ENCODE measurements around the gene CAPN13.
"Not testable (repeated sequence)": the region's sequence is repeated elsewhere in the genome, so short reads cannot be mapped to it uniquely, and the experiment has no call there.

Gene CAPN13

DNA sequence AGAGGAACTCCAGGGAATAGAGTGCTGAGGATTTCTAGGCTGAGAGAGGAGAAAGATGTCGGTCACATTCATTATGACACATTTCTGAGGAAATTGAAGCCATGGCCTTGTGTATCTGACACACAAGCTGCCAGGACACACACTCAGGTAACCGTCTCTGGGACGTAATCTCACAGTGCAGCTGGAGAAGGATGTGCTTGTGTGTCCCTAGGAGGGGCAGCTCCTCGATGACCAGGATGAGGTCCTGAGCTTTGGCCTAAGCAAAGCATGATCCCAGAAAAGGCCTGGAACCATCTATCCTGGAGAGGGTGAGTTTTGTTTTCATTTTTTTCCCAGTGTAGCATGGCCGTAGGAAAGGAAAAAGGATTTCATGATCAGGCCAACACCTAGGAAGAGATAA is 102.2 kb downstream of the CAPN13 start:
- DNase-seq (ENCODE audit: low read depth): no peak

DNA sequence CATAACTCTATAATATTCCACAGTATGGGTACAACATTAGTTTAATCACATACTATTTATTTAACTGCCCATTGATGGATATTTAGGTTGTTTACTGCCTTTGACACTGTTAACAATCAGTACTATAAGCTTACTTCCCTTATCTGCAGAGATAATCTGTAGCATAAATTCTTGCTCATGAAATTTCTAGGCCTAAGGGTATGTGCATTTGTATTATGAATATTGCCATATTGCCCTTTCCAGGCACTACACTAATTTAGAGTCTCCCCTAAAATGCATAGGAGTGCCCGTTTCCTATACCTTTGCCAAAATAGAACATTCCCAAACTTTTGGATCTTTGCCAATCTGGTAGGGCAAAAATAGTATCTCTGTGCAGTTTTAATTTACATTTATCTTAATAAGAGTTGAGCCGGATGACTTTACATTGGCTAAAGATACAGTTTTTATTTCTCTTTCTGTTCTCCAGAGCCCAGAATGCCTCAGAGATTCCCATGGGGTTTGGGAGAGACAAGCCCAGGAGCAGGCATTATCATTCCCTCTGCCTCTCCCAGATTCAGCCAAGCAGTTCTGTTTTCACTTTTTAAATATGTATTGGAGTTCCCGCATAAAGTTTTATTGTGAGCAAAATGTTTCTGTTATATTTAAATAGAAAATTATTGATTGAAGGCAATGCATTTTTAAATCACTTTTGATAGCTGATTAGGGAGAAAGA is 102.8 kb downstream of the CAPN13 start:
- no peak for DNase-seq (ENCODE audit: low read depth)

DNA sequence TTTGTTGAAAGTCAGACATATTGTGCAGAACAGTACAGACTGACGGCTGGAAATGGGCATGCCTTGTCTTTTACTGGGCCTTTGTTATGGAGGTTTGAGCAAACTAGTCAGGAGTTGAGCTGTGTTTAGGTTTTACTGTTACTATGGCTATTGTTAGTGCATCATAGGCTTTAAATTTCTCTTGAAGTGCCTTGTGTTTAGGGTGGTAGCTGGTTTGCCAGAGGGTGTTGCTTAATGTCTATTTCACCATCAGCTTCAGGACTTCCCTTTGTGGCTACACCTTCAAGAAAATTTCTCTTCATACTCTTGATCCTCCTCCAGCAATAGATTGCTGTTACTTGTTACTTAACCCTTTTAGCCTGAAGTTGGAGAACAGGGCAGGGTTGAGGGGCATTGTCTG is 104.6 kb downstream of the CAPN13 start:
- no peak for DNase-seq (ENCODE audit: low read depth)

DNA sequence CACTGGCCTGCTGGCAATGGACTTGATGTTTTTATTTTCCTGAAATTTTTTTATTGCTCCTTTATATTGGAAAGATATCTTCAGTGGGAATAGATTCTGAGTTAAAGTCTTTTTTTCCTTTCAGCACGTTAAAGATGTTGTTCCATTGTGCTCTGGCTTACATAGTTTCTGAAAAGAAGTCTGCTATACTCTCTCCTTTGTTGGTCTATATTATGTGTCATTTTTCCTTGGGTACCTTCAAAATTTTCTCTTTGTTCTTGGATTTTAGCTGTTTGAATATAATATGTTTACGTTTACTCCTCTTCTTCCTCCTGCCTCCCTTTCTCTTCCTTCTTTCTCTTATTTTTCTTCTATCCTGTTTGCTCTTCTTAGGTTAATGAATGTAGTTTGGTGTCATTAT is 105.5 kb downstream of the CAPN13 start:
- DNase-seq (ENCODE audit: low read depth): no peak

DNA sequence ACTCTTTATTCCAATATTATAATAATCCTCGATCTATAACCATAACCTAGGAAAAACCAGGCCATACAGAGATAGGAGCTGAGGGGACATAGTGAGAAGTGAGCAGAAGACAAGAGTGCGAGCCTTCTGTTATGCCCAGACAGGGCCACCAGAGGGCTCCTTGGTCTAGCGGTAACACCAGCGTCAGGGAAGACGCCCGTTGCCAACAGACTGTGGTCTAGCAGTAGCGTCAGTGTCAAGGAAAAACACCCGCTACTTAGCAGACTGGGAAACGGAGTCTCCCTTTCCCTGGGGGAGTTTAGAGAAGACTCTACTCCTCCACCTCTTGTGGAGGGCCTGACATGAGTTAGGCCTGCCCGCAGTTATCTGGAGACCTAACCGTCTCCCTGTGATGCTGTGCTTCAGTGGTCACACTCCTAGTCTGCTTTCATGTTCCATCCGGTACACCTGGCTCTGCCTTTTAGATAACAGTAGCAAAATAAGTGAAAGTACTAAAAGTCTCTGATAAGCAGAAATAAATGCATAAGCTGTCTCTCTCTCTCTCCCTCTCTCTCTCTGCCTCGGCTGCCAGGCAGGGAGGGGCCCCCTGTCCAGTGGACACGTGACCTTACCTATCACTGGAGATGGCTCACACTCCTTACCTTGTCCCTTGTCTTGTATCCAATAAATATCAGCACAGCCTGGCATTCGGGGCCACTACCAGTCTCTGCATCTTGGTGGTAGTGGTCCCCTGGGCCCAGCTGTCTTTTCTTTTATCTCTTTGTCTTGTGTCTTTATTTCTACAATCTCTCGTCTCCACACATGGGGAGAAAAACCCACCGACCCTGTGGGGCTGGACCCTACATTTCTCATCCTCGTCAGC is 109.8 kb downstream of the CAPN13 start:
- DNase-seq (ENCODE audit: low read depth): not testable (repeated sequence)

DNA sequence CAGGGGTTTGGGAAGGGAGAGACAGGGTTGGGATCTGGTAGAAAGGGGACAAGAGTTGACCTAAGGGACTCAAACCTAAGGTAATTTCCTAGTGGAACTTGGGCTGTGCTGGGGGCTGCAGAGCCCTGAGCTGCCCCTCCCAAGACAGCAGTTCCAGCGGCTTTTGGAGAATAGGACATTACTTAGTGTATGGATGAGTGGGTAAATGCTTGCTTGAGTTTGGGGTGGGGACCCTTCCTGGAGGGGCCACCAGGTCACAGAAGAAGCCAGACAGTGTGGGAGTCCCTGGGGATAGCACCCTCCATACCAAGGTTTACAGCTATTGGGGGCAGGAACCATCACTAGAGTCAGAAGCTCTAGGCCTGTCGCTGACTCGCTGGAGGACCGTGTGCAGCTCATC is 111.5 kb downstream of the CAPN13 start:
- no peak for DNase-seq (ENCODE audit: low read depth)

DNA sequence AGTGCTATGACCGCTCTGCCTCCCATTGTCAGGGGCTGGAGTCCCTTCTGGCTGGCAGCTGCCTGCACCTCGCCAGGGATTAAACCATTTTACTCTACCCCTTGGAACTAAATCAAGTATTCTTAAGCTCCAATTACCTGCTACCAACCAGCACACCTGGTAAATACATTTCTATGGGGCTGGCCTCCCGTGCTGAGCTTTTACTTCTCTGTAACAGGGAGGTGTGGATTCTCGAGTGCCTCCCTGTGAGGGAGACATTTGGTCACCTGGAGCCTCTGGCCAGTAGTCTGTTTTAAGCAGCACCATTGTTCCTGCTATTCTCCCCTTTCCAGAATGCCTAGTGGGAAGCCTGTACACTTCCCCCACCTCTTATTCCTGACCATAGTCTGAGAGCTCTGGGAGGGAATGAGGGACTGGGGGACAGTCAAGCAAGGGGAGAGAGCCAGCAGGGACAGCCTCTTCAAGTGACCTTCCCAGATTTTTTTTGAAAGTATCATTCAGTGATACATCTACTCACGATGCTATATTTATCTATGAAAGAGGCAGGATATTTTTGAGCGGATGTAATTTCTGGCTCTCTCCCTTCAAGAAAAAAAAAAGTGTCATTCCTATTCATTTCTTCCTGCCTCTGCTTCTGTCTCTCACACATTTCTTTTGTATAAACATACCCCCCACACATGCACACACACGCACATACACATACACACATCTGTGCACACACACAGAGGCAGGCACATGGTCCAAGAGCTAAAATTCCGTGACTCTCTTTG is 112.8 kb downstream of the CAPN13 start:
- DNase-seq (ENCODE audit: low read depth): no peak

DNA sequence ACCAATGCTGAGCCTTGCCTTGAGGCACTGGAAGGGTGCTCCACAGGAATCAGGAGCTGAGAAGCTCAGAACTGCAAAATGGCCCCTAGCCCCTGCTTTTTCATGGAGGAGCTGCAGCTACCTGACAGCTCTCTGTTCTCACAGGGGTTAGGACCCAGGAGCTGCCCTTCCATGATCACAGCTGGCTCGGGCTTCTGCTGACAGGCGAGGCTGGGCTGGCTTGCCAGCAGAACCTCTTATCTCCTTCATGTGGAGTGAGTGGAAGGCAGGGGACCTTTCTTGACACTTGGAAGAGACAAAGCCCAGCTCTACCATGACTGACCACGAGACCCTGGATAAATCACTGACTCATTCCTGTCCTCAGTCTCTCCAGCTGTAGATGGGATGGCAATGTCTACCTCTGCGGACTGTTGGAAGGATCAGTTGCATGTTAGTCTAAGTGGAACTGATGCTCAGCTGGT is 113.4 kb downstream of the CAPN13 start:
- no peak for DNase-seq (ENCODE audit: low read depth)

DNA sequence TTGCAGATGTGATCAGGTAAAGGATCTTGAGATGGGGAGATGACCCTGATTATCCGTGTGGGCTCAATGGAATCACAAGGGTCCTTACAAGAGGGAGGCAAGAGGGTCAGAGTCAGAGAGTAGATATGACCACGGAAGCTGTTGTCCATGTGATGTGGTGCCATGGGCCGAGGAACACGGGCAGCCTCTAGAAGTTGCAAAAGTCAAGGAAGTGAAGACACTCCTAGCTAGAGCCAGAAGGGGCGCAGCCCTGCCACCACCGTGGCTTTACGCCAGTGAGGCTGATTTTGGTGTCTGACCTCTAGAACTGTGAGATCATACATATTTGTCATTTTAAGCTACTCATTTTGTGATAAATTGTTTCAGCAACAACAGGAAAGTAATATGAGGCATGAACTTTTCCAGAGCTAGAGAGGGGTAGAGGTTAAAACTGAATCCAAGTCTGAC is 114.4 kb downstream of the CAPN13 start:
- no peak for DNase-seq (ENCODE audit: low read depth)

DNA sequence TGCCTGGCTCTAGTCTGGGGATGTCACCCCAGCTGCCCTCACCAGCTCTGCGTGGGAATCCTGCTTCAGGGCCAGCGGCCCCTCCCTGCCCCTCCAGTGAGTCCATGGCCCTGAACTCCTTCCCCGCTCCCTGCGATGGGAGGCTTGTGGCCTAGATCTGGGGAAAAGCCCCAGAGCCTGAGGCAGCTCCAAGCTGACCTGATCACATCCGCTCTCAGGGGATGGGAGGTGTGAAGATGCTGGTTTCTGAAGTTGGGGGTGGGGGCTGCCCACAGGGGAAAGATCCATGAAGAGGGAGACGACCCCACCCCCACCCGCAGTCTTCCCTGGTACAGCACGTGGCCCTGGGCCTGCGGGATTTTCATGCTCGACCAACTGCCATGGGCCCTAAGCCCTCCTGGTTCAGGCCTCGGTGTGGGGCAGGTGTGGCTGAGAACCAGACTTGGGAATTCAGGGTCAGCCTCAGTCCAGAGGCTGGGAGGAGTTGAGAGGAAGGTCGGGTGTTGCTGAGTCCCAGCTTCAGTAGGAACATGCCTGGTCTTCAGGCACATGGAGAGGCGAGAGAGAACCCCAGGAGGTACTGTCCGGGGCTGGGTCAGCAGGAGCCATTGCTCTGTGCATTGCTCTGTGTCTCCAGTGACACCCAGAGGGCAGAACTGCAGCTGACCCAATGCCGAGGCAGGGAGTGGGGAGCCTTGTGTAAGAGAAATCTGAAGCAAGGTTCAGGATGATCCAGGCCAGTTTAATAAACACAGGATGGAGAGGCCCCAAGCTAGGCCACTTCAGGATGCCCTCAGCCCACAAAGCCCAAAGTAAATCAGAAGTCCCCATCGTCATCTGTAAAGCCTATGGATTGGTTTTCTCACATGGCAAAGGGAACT is 115.1 kb downstream of the CAPN13 start:
- no peak for DNase-seq (ENCODE audit: low read depth)

DNA sequence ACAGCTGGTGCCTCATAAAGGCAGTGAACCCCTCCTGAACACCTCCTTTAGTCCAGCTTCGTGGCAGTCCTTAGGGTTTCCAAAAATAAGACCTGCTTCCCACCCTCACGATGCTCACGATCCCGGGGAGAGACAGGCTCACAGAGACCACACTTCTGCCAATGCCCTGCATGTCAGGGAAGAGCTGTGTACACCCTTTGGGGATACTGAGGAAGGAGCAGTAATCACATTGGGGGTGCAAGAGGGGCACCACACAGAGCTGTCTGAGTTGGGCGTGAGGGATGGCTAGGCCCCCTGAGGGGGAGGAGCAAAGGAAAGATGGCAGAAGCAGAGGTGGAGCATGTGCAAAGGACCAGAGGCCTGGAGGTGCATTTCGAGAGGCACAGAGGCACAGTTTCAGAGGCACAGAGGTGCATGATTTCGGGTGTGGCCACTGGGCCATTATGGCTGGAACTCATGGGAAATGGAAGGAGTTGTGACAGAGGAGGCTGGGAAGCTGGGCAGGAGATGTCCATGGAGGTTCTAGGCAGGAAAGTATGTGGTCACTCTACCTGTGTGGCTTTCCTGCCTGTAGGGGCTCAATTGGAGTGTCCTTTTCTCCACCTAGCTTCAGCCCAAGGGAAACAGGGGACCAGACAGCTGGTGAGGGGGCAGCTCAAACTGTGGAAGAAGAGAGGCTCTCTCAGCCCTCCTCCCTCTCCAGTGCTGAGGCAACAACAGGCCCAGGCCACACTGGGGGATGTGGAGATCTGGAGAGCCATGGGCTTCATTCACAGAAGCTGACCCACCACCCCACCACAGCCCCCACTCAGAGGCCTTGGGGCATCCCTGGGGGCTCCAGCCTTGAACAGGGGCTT is 115.9 kb downstream of the CAPN13 start:
- DNase-seq (ENCODE audit: low read depth): no peak

DNA sequence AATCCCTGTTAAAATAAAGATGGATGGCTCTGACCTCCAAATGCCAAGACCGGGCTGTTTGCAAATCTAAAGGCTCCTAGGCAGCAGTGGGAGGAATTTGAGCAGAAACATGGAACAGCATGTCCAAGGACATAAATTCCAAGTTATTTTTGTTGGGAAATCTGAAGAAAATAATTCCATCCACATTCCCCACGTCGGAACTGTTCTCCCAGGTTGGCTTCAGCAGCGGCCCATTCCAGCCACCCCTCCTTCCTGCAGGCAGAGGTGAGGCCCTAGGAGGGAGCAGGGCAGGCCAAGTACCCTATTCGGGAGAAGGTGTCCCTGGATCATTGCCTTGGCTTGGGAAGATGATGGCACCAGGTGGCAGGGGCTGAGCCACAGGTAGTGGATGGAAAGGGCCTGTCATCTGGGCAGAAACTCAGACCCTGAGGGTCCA is 117.1 kb downstream of the CAPN13 start:
- DNase-seq (ENCODE audit: low read depth): no peak

DNA sequence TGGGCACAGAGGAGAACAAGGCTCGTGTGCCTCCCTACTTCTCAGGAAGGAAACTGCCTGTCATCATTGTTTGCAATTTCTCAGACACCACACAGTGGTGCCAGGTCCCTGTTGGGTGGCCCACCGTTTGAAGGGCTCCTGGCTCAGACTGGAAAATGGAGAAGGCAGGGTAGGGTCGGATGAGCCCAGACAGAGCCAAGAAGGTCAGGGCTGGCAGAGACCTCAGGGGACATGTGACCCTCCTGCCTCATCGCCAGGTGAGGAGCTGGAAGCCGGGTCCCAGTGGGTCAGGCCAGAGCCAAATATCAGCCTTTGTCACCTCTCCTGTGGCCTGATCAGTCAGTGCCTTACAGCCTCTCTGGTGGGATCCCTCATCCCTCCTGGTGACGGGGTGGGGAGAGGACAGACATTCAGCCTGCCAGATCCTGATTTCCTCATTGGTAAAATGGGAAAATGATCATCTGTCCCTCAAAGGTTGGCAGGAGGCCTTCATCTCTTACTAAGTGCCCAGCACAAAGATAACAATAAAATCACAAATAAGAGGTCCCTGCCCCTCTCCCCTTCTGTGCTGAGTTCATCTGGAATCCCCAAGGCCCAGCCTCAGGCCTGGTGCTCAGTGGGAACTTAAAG is 117.6 kb downstream of the CAPN13 start:
- no peak for DNase-seq (ENCODE audit: low read depth)

DNA sequence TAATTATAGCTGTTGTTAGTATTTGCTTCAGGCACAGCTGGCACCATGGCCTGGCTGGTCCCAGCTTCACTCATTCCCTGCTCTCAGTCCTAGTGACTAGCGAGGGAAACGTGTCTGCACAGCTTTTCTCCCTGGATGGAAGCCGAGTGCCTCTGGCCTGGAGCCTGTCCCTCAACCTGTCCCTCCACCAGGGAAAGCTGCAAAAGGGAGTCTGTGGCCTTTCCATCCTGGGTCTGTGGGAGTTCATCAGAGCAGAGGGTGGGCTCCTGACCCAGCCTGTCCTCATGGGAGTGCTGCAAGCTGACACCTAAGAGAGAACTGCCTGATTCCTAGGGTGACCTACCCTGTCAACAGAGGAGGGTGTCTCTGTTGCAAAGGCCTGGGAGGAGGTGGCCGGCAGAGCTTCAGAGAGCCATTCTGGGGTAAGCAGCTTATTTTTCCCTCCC is 118.3 kb downstream of the CAPN13 start:
- no peak for DNase-seq (ENCODE audit: low read depth)

DNA sequence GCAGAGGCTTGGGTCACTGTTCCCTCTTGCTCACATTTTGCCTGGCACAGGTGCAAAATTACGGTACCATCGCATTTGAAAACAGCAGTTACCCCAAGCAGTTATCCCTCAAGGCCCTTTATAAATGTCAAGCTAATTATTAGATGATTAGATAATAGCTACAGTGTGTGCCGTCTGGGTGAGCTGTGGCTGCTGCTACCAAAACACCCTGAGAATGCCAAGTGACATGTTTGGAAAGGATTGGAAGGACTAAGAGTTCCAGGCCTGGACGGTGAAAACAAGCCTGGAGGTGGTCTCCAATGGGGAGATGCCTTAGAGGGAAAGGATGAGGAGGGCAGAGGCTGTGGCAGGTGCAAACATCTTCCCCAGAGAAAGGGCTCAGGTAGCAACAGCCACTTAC is 120.6 kb downstream of the CAPN13 start:
- DNase-seq (ENCODE audit: low read depth): no peak

DNA sequence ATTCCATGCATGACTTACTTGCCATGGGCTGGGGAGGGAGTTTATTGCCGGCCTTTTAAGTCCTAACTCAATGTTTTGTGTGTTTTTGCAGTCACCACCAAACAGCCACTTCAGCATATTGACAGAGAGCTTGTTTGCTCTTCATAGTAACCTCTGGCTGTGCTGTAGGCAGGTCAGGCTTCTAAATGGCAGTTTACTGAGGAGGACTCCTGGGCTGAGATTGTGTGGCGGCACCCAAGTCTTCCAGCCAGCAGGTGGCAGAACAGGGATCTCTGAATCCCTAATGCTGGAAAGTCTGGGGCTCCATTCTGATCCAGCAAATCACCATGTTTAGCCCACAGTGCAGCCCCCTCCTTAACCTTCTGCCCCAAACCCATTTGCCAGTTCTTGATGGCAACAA is 121.2 kb downstream of the CAPN13 start:
- DNase-seq (ENCODE audit: low read depth): no peak

DNA sequence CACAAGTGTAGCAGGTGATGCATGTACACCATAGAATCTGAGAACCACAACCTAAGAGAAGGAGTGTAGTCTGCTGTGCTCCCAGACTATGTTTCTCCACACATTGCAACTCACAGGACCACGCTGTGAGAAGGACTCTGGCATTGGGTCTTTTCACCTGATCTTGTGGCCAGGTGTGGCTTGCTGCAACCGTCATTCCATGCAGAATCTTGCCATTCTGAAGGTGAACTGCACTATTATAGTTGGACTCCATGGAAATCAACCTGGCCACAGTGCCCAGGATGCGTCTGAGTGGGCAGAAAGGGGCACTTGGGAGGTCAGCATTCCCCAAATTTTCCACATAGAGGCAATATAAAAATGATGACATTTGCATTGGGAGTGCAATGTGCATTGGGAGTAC is 122.2 kb downstream of the CAPN13 start:
- no peak for DNase-seq (ENCODE audit: low read depth)

DNA sequence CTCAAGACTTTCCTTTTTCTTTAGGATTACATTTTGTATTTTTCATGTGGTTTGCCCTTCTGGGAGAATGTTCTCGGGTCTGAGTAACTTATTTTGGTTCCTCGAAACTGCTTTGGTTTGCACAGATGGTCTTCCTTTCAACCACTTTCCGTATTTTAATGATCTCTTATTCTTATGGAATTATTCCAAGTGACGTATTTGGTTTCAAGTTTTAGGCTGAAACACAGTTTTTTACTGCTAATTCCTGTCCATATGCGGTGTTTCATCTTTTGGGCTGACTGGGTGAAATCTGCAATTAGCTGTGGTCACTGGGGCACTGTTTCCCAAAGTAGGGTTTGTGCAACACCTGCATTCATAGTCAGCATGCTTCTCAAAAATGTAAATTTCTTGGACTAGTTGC is 122.7 kb downstream of the CAPN13 start:
- no peak for DNase-seq (ENCODE audit: low read depth)

DNA sequence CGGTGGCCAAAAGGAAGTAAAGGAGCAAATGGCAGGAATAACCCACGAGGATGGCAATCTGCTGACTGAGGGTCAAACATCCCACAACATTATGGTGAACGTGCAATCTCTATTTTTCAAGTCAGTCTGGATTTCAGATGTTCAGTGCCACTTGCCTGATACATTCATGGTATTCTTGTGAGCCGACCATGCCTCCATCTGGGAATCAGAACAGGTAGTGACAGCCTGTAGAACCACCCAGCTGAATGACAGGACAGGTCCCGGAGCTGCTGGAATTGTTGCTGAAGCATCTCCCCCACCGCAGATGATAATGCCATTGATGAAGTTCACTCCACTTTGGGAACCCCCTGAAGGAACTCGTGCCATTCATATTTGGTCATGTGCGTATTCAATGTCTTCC is 123.2 kb downstream of the CAPN13 start:
- DNase-seq (ENCODE audit: low read depth): no peak
